Subcutaneous abdominal adipose tissue (tissue), 5 donors: ENCODE data around the gene PCDHB13.

Source experiments
- H3K27ac ChIP-seq: one replicate; pipeline ENCODE4 v1.7.0; 2013; ENCODE audit warnings: low read depth, mild to moderate bottlenecking, inconsistent platforms, low read length, moderate library complexity
- H3K27me3 ChIP-seq, 5 donors: one replicate each; pipeline ENCODE4 v1.7.0; 2013; ENCODE audit warnings: low read length in 5 of 5, inconsistent platforms in 1 of 5; ENCODE audit not compliant: control insufficient read depth in 5 of 5, insufficient read depth in 4 of 5
- H3K36me3 ChIP-seq, 5 donors: one replicate each; pipeline ENCODE4 v1.7.0; 2013; ENCODE audit warnings: low read length in 5 of 5; ENCODE audit not compliant: control insufficient read depth in 5 of 5, insufficient read depth in 5 of 5
- H3K4me1 ChIP-seq, 5 donors: one replicate each; pipeline ENCODE4 v1.7.0; 2013; ENCODE audit warnings: low read length in 5 of 5, mild to moderate bottlenecking in 3 of 5, moderate library complexity in 1 of 5; ENCODE audit not compliant: control insufficient read depth in 5 of 5, insufficient read depth in 5 of 5
- H3K4me3 ChIP-seq, 5 donors: one replicate each; pipeline ENCODE4 v1.7.0; 2013; ENCODE audit warnings: low read length in 5 of 5, low read depth in 1 of 5
- H3K9ac ChIP-seq, 5 donors: one replicate each; pipeline ENCODE4 v1.7.0; 2013; ENCODE audit warnings: low read length in 5 of 5, mild to moderate bottlenecking in 4 of 5, moderate library complexity in 3 of 5
- H3K9me3 ChIP-seq, 5 donors: one replicate each; pipeline ENCODE4 v1.7.0; 2013; ENCODE audit warnings: low read length in 5 of 5; ENCODE audit not compliant: control insufficient read depth in 5 of 5
- donor health status: healthy.
- donor health status: healthy.
- donor health status: healthy.
- donor health status: healthy.
- donor health status: healthy.

PCDHB13 gene

DNA sequence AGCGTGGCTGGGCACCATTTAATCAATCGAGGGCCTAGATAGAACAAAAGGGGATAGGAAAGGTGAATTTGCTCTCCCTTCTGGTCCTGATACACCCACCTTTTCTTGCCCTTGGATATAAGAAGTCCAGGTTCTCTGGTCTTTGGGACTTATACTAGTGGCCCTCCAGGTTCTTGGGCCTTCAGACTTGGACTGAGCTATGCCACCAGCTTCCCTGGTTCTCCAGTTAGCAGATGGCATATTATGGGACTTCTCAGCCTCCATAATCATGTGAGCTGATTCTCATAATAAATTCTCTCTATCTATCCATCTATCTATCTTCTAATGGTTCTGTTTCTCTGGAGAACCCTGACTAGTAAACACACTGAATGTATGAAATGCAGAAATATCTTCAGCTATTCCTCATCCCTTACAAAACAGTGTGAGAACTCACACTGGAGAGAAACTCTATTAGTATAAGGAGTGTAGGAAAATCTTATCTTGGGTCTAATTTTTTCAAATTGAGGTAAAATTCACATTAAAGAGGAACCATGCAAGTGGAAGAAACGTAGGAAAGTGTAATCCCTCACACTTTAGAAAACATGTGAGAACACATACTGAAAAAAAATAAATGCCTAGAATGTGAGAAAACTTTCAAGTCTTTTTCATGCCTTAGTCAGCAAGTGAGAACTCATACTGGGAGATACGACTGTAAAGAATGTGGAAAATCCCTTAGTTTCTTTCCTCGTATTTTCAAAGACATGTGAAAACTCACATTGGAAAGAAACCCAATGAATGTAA lies 46.9 kb downstream of the PCDHB13 start:
- Histone ChIP-seq H3K4me3 (peak overlapping the region; percentile 31 to 54 (median 51)), H3K27me3 (no peaks in the 10 kb centered on the region), H3K9me3 (peaks cover 70 to 100% (median 92%) of the 10 kb centered on the region in 5 donors), H3K36me3 (peaks cover 0 to 8% (median 0%) of the 10 kb centered on the region in 5 donors), H3K27ac (no peak overlapping the region), H3K9ac (no peak overlapping the region), H3K4me1 (no peaks in the 10 kb centered on the region)

- peaks cover 71 to 100% (median 92%) of the 10 kb centered on the region in 5 donors for H3K9me3 ChIP-seq
- no peaks in the 10 kb centered on the region for H3K4me1 ChIP-seq
- H3K27ac ChIP-seq, result no peak overlapping the region
- no peaks in the 10 kb centered on the region for H3K27me3 ChIP-seq
- H3K9ac ChIP-seq, result no peak overlapping the region
- peaks cover 0 to 11% (median 0%) of the 10 kb centered on the region in 5 donors for H3K36me3 ChIP-seq
- H3K4me3 ChIP-seq, result peak overlapping the region in 2 of 5 donors; percentile 51 to 62
These were observed 47.5 kb downstream of the PCDHB13 start for GRCh38 chr5:141261238-141261546.
